ENCODE data around the gene UBE2E2.

GRCh38 chr3:23249961-23250360, 46.8 kb downstream of the UBE2E2 start:
- TF ChIP-seq POLR2AphosphoS5 (IDR thresholded peaks at IDR 0.05; ENCODE audit: low read depth, low read length): no peak
- no peak for TF ChIP-seq POLR2A (IDR thresholded peaks at IDR 0.05; ENCODE audit: low read depth, low read length)
- no peak for TF ChIP-seq TAF1 (IDR thresholded peaks at IDR 0.05; ENCODE audit: borderline replicate concordance, low read depth, low read length)
